H1 (cell line): Measurements from ENCODE around the gene SLC1A3. TPM values are rescaled to one million over a fixed set of nuclear protein-coding genes. Genes with fewer than 3 reads are reported as not detected.

Experiments used
- CHD1 ChIP-seq: IDR thresholded peaks from 2 replicates; pipeline ENCODE4 v1.6.1; 2012; ENCODE audit warnings: low read depth, low read length, improper control_type of control experiment
- CREB1 ChIP-seq: IDR thresholded peaks from 2 replicates; pipeline ENCODE4 v1.6.1; 2012; ENCODE audit warnings: inconsistent platforms
- KDM1A ChIP-seq: fragments of 200-600, 300-600 bp; sonication (generic); IDR thresholded peaks from 2 replicates; pipeline ENCODE4 v1.7.1; 2016; ENCODE audit warnings: mild to moderate bottlenecking, low read length, borderline replicate concordance
- SP2 ChIP-seq: IDR thresholded peaks from 2 replicates; pipeline ENCODE4 v1.6.1; 2012; ENCODE audit warnings: mild to moderate bottlenecking, low read length, inconsistent platforms
- TBP ChIP-seq: IDR thresholded peaks from 2 replicates; pipeline ENCODE4 v1.6.1; 2011; ENCODE audit warnings: low read depth, low read length, improper control_type of control experiment
- polyA plus RNA-seq, 7 experiments: library from polyadenylated mRNA; depleted of rRNA in 3 of 7; stranded (reverse) in 5 of 7; unstranded in 2 of 7; fragments of >200 nt in 5 of 7; fragments of 200-250 nt in 2 of 7; gene quantifications; 1 replicate in 5 of 7; 2 replicates in 1 of 7; 4 replicates in 1 of 7; pipeline versions ENCODE4 v1.2.1 to v1.2.3, GENCODE V29; 2011 to 2013; ENCODE audit warnings: missing spikeins in 2 of 7, mixed read lengths in 2 of 7
- total RNA-seq: library from RNA; stranded (reverse); fragmentation: NEBNext Ultra II Directional; extraction: Animal tissue kit (Norgen Biotek cat#: 25700); gene quantifications from 2 replicates; pipeline ENCODE4 v1.2.1, GENCODE V29; 2021
- TF ChIP-seq, protein P1 (sequence below): IDR thresholded peaks from 2 replicates; pipeline ENCODE4 v1.6.1; 2012; ENCODE audit warnings: low read length, inconsistent platforms
- TF ChIP-seq, protein P2 (sequence below): fragments of 300-600 bp; sonication (generic); IDR thresholded peaks from 2 replicates; pipeline ENCODE4 v1.7.1; 2012; ENCODE audit warnings: low read length, moderate library complexity, mild to moderate bottlenecking, inconsistent platforms; ENCODE audit not compliant: insufficient replicate concordance

Gene SLC1A3
- total and polyA plus RNA-seq, 2 of the 8 experiments (the other 6 are each of a cell fraction or from before 2014, with no cell fraction given), result 26.7 to 35.3 TPM

DNA sequence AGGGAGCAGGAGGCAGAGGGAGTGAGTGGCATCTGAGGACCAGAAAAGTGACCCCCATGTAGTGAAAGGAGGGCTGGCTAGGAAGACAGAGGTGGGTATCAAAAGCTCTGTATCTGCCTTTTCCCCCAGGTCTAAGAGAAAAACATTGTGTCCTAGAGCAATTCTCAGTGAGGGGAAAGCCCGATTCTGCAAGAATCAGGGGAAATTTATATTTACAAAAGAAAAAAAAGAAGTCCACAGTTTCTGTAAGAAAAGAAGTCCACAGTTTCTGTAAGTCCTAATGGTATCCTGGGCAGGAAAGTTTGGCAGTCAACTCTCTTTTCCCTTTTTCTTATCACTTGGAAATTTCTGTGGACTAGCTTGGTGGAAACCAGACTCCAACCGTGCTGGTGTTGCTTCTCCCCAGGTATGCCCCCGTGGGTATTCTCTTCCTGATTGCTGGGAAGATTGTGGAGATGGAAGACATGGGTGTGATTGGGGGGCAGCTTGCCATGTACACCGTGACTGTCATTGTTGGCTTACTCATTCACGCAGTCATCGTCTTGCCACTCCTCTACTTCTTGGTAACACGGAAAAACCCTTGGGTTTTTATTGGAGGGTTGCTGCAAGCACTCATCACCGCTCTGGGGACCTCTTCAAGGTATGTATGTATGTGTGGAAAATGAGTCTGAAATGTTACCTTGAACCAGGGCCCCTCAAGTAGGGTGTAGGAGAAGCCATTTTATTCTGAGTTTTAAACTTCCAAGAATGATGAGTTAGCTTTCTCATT is 73.0 kb downstream of the SLC1A3 start (continued):
- TF ChIP-seq, protein P1, sequence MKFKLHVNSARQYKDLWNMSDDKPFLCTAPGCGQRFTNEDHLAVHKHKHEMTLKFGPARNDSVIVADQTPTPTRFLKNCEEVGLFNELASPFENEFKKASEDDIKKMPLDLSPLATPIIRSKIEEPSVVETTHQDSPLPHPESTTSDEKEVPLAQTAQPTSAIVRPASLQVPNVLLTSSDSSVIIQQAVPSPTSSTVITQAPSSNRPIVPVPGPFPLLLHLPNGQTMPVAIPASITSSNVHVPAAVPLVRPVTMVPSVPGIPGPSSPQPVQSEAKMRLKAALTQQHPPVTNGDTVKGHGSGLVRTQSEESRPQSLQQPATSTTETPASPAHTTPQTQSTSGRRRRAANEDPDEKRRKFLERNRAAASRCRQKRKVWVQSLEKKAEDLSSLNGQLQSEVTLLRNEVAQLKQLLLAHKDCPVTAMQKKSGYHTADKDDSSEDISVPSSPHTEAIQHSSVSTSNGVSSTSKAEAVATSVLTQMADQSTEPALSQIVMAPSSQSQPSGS, result no peak
- TF ChIP-seq CHD1 (no peak), TBP (no peak), KDM1A (no peak), CREB1 (no peak), SP2 (no peak)
- TF ChIP-seq, protein P2, sequence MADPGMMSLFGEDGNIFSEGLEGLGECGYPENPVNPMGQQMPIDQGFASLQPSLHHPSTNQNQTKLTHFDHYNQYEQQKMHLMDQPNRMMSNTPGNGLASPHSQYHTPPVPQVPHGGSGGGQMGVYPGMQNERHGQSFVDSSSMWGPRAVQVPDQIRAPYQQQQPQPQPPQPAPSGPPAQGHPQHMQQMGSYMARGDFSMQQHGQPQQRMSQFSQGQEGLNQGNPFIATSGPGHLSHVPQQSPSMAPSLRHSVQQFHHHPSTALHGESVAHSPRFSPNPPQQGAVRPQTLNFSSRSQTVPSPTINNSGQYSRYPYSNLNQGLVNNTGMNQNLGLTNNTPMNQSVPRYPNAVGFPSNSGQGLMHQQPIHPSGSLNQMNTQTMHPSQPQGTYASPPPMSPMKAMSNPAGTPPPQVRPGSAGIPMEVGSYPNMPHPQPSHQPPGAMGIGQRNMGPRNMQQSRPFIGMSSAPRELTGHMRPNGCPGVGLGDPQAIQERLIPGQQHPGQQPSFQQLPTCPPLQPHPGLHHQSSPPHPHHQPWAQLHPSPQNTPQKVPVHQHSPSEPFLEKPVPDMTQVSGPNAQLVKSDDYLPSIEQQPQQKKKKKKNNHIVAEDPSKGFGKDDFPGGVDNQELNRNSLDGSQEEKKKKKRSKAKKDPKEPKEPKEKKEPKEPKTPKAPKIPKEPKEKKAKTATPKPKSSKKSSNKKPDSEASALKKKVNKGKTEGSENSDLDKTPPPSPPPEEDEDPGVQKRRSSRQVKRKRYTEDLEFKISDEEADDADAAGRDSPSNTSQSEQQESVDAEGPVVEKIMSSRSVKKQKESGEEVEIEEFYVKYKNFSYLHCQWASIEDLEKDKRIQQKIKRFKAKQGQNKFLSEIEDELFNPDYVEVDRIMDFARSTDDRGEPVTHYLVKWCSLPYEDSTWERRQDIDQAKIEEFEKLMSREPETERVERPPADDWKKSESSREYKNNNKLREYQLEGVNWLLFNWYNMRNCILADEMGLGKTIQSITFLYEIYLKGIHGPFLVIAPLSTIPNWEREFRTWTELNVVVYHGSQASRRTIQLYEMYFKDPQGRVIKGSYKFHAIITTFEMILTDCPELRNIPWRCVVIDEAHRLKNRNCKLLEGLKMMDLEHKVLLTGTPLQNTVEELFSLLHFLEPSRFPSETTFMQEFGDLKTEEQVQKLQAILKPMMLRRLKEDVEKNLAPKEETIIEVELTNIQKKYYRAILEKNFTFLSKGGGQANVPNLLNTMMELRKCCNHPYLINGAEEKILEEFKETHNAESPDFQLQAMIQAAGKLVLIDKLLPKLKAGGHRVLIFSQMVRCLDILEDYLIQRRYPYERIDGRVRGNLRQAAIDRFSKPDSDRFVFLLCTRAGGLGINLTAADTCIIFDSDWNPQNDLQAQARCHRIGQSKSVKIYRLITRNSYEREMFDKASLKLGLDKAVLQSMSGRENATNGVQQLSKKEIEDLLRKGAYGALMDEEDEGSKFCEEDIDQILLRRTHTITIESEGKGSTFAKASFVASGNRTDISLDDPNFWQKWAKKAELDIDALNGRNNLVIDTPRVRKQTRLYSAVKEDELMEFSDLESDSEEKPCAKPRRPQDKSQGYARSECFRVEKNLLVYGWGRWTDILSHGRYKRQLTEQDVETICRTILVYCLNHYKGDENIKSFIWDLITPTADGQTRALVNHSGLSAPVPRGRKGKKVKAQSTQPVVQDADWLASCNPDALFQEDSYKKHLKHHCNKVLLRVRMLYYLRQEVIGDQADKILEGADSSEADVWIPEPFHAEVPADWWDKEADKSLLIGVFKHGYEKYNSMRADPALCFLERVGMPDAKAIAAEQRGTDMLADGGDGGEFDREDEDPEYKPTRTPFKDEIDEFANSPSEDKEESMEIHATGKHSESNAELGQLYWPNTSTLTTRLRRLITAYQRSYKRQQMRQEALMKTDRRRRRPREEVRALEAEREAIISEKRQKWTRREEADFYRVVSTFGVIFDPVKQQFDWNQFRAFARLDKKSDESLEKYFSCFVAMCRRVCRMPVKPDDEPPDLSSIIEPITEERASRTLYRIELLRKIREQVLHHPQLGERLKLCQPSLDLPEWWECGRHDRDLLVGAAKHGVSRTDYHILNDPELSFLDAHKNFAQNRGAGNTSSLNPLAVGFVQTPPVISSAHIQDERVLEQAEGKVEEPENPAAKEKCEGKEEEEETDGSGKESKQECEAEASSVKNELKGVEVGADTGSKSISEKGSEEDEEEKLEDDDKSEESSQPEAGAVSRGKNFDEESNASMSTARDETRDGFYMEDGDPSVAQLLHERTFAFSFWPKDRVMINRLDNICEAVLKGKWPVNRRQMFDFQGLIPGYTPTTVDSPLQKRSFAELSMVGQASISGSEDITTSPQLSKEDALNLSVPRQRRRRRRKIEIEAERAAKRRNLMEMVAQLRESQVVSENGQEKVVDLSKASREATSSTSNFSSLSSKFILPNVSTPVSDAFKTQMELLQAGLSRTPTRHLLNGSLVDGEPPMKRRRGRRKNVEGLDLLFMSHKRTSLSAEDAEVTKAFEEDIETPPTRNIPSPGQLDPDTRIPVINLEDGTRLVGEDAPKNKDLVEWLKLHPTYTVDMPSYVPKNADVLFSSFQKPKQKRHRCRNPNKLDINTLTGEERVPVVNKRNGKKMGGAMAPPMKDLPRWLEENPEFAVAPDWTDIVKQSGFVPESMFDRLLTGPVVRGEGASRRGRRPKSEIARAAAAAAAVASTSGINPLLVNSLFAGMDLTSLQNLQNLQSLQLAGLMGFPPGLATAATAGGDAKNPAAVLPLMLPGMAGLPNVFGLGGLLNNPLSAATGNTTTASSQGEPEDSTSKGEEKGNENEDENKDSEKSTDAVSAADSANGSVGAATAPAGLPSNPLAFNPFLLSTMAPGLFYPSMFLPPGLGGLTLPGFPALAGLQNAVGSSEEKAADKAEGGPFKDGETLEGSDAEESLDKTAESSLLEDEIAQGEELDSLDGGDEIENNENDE, result no peak
